Aorta (tissue), 5 donors: ENCODE measurements around the gene PTPRN2. TPM values are rescaled to one million over a fixed set of nuclear protein-coding genes. Genes with fewer than 3 reads are reported as not detected.
A peak's percentile ranks its signal among the peaks of the same experiment; 100 is the strongest.

Source experiments
- ATAC-seq: fragments of 200-7000 bp; cut with Tn5 transposase; one replicate; pipeline ENCODE4 v1.9.1; 2022; ENCODE audit warnings: moderate library complexity; ENCODE audit not compliant: low FRiP score
- DNase-seq, 2 donors: peaks; one replicate each; pipeline ENCODE4 v3.0.0-alpha.2; 2020
- H3K27ac ChIP-seq, 2 donors: one replicate each; pipeline ENCODE4 v1.5.1; 2013; ENCODE audit warnings: low read length in 2 of 2, mild to moderate bottlenecking in 2 of 2, moderate library complexity in 2 of 2, control low read depth in 1 of 2, inconsistent platforms in 1 of 2, low read depth in 1 of 2
- H3K27me3 ChIP-seq, 2 donors: one replicate each; pipeline ENCODE4 v1.6.1; 2013; ENCODE audit warnings: control low read depth in 1 of 2, low read length in 1 of 2, mild to moderate bottlenecking in 1 of 2, moderate library complexity in 1 of 2; ENCODE audit not compliant: insufficient read depth in 2 of 2, control insufficient read depth in 1 of 2
- H3K36me3 ChIP-seq, 2 donors: one replicate each; pipeline ENCODE4 v1.6.1; 2013; ENCODE audit warnings: control low read depth in 1 of 2, low read length in 1 of 2, mild to moderate bottlenecking in 1 of 2; ENCODE audit not compliant: insufficient read depth in 2 of 2, control insufficient read depth in 1 of 2
- H3K4me1 ChIP-seq, 2 donors: one replicate each; pipeline ENCODE4 v1.6.1; 2013; ENCODE audit warnings: low read length in 2 of 2, control low read depth in 1 of 2, mild to moderate bottlenecking in 1 of 2, moderate library complexity in 1 of 2; ENCODE audit not compliant: insufficient read depth in 2 of 2, control insufficient read depth in 1 of 2
- H3K4me3 ChIP-seq, 2 donors: one replicate each; pipeline ENCODE4 v1.5.1; 2013; ENCODE audit warnings: low read length in 2 of 2, control low read depth in 1 of 2, mild to moderate bottlenecking in 1 of 2
- H3K9me3 ChIP-seq: one replicate; pipeline ENCODE4 v1.6.1; 2013; ENCODE audit warnings: mild to moderate bottlenecking, low read length; ENCODE audit not compliant: control insufficient read depth
- WGBS, 2 donors: extraction: QIAGEN DNeasy Blood & Tissue Kit; methylation state at CpG; one replicate each; pipeline ENCODE4 v1.1.7; 2013; 5-methylcytosine and 5-hydroxymethylcytosine counted together
- intact Hi-C, 2 donors: fragments of 100-400 bp; cut with DNase I; formaldehyde crosslinking; loops; one replicate each; pipeline versions ENCODE4 v1.14.2 to v1.15.0; 2022
- polyA plus RNA-seq, 2 donors: library from polyadenylated mRNA; stranded (reverse); fragments of 200-250 nt; gene quantifications; one replicate each; pipeline ENCODE4 v1.2.3, GENCODE V29; 2013
- total RNA-seq, 2 donors: library from RNA; stranded (reverse); fragmentation: NEBNext Ultra II Directional; extraction: Animal tissue kit (Norgen Biotek cat#: 25700); gene quantifications; one replicate each; pipeline ENCODE4 v1.2.1, GENCODE V29; 2021
- donor health status: healthy with polysubstance abuse.
- donor health status: Bipolar disorder and iron deficiency.
- donor health status: DM: no; HTN: no; CAD: no.
- donor health status: DM: no; HTN: no; CAD: no.
- donor health status: DM: yes; HTN: yes; CAD: no.

Gene PTPRN2
- total and polyA plus RNA-seq, 4 donors, result 0.67 to 3.3 (median 1.4) TPM

GRCh38 chr7:157687158-157687557 lies 900.5 kb downstream of the PTPRN2 start:
- DNase-seq (no peak), ATAC-seq (no peak)
- Histone ChIP-seq H3K27ac (no peak overlapping the region), H3K27me3 (no peaks in the 10 kb centered on the region), H3K4me1 (no peaks in the 10 kb centered on the region), H3K36me3 (no peaks in the 10 kb centered on the region), H3K4me3 (no peak overlapping the region), H3K9me3 (no peaks in the 10 kb centered on the region)
- intact Hi-C loops, result no loop called here
- 11 to 19% methylated on average over 5 of the region's 5 CpGs for WGBS, 2 donors

- H3K4me1 ChIP-seq, result no peaks in the 10 kb centered on the region
- intact Hi-C loops, result no loop called here
- no peaks in the 10 kb centered on the region for H3K27me3 ChIP-seq
- no peak overlapping the region for H3K4me3 ChIP-seq
- no peaks in the 10 kb centered on the region for H3K9me3 ChIP-seq
- DNase-seq (peak in 1 of 2 donors; percentile 47), ATAC-seq (no peak)
- 2 to 7% methylated on average over 13 of the region's 13 CpGs for WGBS, 2 donors
- no peaks in the 10 kb centered on the region for H3K36me3 ChIP-seq
- no peak overlapping the region for H3K27ac ChIP-seq
These were observed 901.2 kb downstream of the PTPRN2 start for GRCh38 chr7:157686285-157686894.

GRCh38 chr7:157685430-157686284 lies 902.0 kb downstream of the PTPRN2 start:
- intact Hi-C loops, result no loop called here
- peak in 1 of 2 donors; percentile 69 for DNase-seq
- Histone ChIP-seq H3K4me1 (no peaks in the 10 kb centered on the region), H3K4me3 (no peak overlapping the region), H3K36me3 (no peaks in the 10 kb centered on the region), H3K27me3 (no peaks in the 10 kb centered on the region), H3K9me3 (no peaks in the 10 kb centered on the region), H3K27ac (no peak overlapping the region)
- ATAC-seq, result no peak
- WGBS, 2 donors, result 1 to 3% methylated on average over 58 to 77 of the region's 77 CpGs

DNA sequence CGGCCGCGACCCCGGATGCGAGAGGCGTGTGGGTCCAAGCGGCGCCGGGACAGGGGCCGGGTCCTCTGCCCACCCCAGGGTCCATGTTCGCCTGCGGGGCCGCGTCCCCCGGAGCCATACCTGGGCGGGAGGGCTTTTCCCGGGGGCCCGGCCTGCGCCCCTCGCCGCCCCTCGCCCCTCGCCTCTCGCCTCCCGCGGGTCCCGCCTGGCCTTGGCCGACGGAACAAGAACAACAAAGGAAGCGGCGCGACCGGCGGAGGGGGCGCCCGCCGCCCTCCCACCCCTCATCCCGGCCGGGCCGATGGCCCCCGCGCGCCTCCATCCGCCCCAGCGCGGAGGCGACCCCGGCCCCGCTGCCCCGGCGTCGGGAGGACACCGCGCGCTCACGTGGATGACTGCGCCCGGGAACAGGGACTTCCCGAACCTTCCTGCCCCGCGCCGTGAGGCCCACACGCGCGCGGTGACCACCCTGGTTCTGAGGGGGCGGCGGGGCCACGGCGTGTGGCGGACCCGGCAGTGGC lies 902.7 kb downstream of the PTPRN2 start:
- intact Hi-C loops, result no loop called here
- no peak for DNase-seq
- Histone ChIP-seq H3K4me3 (no peak overlapping the region), H3K4me1 (no peaks in the 10 kb centered on the region), H3K27me3 (no peaks in the 10 kb centered on the region), H3K9me3 (no peaks in the 10 kb centered on the region), H3K27ac (no peak overlapping the region), H3K36me3 (no peaks in the 10 kb centered on the region)
- 0 to 2% methylated on average over 30 to 72 of the region's 72 CpGs for WGBS, 2 donors
- ATAC-seq, result no peak

DNA sequence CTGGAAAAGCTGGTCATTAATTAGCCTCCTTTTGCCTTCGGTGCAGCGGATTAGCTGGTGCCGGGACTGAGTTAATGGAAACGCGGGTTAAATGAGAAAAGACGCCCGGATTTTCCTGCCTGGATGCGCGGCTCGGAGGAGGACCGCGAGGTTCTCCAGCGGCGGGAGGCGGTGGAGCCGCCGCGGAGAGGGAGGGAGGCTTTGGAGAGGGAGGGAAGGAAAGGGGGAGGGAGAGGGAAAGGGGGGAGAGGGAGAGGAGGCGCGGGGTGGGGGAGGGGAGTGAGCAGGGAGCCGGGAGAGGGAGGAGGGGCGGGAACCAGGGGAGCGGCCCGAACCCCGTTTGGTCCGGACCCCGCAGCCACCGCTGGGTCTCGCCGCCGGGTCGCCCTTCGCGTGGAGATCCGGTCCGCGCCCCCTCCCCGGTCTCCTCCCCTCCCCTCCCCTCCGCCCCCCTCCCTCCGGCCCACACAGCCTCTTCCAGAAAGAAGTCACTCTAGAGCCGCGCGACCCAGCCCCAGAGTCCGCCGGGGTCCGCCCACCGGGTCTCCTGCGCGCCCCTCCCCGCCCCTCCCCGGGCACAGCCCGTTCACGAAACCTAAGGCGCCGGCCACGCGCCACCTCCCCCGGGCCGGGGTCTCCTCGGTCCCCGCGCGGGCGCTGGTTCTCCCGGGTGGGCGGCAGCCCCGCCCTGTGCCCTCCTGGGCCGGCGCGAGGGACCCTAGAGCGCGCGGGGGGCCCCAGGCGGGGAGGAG lies 903.3 kb downstream of the PTPRN2 start:
- intact Hi-C loops, result no loop called here
- DNase-seq (no peak), ATAC-seq (no peak)
- H3K4me3 ChIP-seq, result no peak overlapping the region
- H3K27me3 ChIP-seq, result no peaks in the 10 kb centered on the region
- no peaks in the 10 kb centered on the region for H3K9me3 ChIP-seq
- H3K27ac ChIP-seq, result no peak overlapping the region
- 0 to 2% methylated on average over 35 to 74 of the region's 74 CpGs for WGBS, 2 donors
- H3K4me1 ChIP-seq, result no peaks in the 10 kb centered on the region
- no peaks in the 10 kb centered on the region for H3K36me3 ChIP-seq

- ATAC-seq (no peak), DNase-seq (no peak)
- Histone ChIP-seq H3K4me3 (no peak overlapping the region), H3K36me3 (no peaks in the 10 kb centered on the region), H3K9me3 (no peaks in the 10 kb centered on the region), H3K27me3 (no peaks in the 10 kb centered on the region), H3K4me1 (no peaks in the 10 kb centered on the region), H3K27ac (no peak overlapping the region)
- intact Hi-C loops, result no loop called here
- WGBS, 2 donors, result 6% methylated on average over 20 of the region's 20 CpGs
These were observed 903.9 kb downstream of the PTPRN2 start for GRCh38 chr7:157683747-157684156.

GRCh38 chr7:157682946-157683746 lies 904.5 kb downstream of the PTPRN2 start:
- Histone ChIP-seq H3K4me1 (no peaks in the 10 kb centered on the region), H3K27me3 (no peaks in the 10 kb centered on the region), H3K4me3 (no peak overlapping the region), H3K9me3 (no peaks in the 10 kb centered on the region), H3K27ac (no peak overlapping the region), H3K36me3 (no peaks in the 10 kb centered on the region)
- 4 to 12% methylated on average over 21 of the region's 21 CpGs for WGBS, 2 donors
- ATAC-seq (no peak), DNase-seq (no peak)
- intact Hi-C loops, result no loop called here
